Measurements from ENCODE around the gene APBB2.

DNA sequence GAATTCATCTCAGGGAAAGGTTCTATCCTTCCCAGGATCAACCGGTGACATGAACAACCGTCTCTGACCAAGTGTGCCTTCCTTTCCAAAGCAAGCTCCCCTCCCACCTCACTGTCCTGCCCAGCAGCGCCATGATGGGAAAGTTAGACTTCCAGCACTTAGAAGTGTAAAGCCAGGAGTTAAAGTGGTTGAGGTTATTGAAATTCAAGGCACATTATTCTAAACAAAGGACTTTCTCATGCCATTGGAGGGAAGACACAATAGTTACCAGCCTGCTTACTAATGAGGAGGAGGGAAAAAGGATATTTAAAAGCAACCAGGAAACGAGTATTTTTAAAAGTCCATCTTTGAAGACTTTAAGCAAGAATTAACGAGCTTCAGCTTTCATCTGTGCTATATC is 367.8 kb downstream of the APBB2 start:
- TF ChIP-seq CTCF (conservative IDR thresholded peaks at IDR 0.05; ENCODE audit: low read depth in 2 of 2) (no peak), ETS1 (IDR thresholded peaks at IDR 0.05) (no peak), EZH2 (IDR thresholded peaks at IDR 0.05; ENCODE audit: low read depth, unreplicated experiment) (no peak), ZNF114 (CRISPR knock-in tag; IDR thresholded peaks at IDR 0.05) (no peak), CREB1 (CRISPR knock-in tag; IDR thresholded peaks at IDR 0.05; ENCODE audit: low read depth) (no peak), POLR2AphosphoS5 (IDR thresholded peaks at IDR 0.05; ENCODE audit: low read depth) (no peak), EZH2phosphoT487 (IDR thresholded peaks at IDR 0.05; ENCODE audit: unreplicated experiment) (no peak), STAT1 (IDR thresholded peaks at IDR 0.05; ENCODE audit: unreplicated experiment) (no peak), JUNB (IDR thresholded peaks at IDR 0.05; ENCODE audit: unreplicated experiment) (no peak), NANOG (IDR thresholded peaks at IDR 0.05; ENCODE audit: borderline replicate concordance) (no peak)
- TF ChIP-seq, protein P1, sequence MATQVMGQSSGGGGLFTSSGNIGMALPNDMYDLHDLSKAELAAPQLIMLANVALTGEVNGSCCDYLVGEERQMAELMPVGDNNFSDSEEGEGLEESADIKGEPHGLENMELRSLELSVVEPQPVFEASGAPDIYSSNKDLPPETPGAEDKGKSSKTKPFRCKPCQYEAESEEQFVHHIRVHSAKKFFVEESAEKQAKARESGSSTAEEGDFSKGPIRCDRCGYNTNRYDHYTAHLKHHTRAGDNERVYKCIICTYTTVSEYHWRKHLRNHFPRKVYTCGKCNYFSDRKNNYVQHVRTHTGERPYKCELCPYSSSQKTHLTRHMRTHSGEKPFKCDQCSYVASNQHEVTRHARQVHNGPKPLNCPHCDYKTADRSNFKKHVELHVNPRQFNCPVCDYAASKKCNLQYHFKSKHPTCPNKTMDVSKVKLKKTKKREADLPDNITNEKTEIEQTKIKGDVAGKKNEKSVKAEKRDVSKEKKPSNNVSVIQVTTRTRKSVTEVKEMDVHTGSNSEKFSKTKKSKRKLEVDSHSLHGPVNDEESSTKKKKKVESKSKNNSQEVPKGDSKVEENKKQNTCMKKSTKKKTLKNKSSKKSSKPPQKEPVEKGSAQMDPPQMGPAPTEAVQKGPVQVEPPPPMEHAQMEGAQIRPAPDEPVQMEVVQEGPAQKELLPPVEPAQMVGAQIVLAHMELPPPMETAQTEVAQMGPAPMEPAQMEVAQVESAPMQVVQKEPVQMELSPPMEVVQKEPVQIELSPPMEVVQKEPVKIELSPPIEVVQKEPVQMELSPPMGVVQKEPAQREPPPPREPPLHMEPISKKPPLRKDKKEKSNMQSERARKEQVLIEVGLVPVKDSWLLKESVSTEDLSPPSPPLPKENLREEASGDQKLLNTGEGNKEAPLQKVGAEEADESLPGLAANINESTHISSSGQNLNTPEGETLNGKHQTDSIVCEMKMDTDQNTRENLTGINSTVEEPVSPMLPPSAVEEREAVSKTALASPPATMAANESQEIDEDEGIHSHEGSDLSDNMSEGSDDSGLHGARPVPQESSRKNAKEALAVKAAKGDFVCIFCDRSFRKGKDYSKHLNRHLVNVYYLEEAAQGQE (IDR thresholded peaks at IDR 0.05; ENCODE audit: unreplicated experiment) = no peak
